ENCODE data around the gene TMEM94. TPM values are rescaled to one million over a fixed set of nuclear protein-coding genes. Genes with fewer than 3 reads are reported as not detected.
"Not testable (repeated sequence)": the region's sequence is repeated elsewhere in the genome, so short reads cannot be mapped to it uniquely, and the experiment has no call there.

The TMEM94 gene
- total and polyA plus RNA-seq, 2 of the 4 experiments (the other 2 are of a cell fraction), result 8.4 to 64.7 TPM

DNA sequence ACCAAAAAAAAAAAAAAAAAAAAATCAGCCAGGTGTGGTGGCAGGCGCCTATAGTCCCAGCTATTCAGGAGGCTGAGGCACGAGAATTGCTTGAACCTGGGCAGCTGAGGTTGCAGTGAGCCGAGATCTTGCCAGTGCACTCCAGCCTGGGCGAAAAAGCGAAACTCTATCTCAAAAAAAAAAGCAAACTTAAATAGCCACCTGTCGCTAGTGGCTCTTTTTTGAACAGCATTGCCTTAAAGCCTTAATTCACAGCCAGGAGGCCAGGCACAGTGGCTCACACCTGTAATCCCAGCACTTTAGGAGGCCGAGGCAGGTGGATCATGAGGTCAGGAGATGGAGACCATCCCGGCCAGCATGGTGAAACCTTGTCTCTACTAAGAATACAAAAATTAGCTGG is 64.0 kb downstream of the TMEM94 start:
- H3K14ac ChIP-seq (replicated peaks; ENCODE audit: low read depth, low read length); H2AK9ac ChIP-seq (replicated peaks; ENCODE audit: low read depth, low read length, poor library complexity); DNase-seq; H3K4me2 ChIP-seq (ENCODE audit: low read depth, low read length); BruUV-seq (replicated peaks); H3K27ac ChIP-seq (ENCODE audit: insufficient read depth, low read length); H2BK15ac ChIP-seq (ENCODE audit: low read depth, low read length); H3K9ac ChIP-seq (ENCODE audit: low read depth, low read length); H3K27me3 ChIP-seq (ENCODE audit: control insufficient read depth, insufficient read depth, low read length); in situ Hi-C loops (cut with MboI; ENCODE audit: low sequenced_read_pairs); H3K4me1 ChIP-seq (ENCODE audit: control insufficient read depth, insufficient read depth, low read length); H4K91ac ChIP-seq (ENCODE audit: insufficient read depth, low read depth, low read length); H2AK5ac ChIP-seq (ENCODE audit: low read depth, low read length); H3K23ac ChIP-seq (ENCODE audit: low read depth, low read length); H3K4ac ChIP-seq (ENCODE audit: low read depth, low read length); H2BK120ac ChIP-seq (ENCODE audit: low read depth, low read length); dilution Hi-C loops (cut with HindIII; ENCODE audit: low sequenced_read_pairs, unreplicated experiment); H3K9me3 ChIP-seq (ENCODE audit: control insufficient read depth, insufficient read depth, low read length); H3K36me3 ChIP-seq (ENCODE audit: control insufficient read depth, insufficient read depth, low read length); H3K18ac ChIP-seq (ENCODE audit: low read depth, low read length); POLR2A ChIA-PET (ENCODE audit: unreplicated experiment); H2BK20ac ChIP-seq (ENCODE audit: low read depth, low read length); H3K4me3 ChIP-seq (ENCODE audit: insufficient read depth, low read depth, low read length); H2BK5ac ChIP-seq (ENCODE audit: low read depth, low read length, poor library complexity, severe bottlenecking); H3K56ac ChIP-seq (ENCODE audit: extremely low read depth, insufficient read depth, low read length); H4K8ac ChIP-seq (ENCODE audit: low read depth in 2 of 2, low read length in 2 of 2); intact Hi-C loops (cut with micrococcal nuclease); H2AFZ ChIP-seq (replicated peaks; ENCODE audit: low read length, poor library complexity); H4K5ac ChIP-seq (ENCODE audit: low read depth, low read length); H3K9me1 ChIP-seq (ENCODE audit: insufficient read depth, low read length); ATAC-seq (ENCODE audit: low read depth); CTCF ChIA-PET: not testable (repeated sequence)
- peaks cover 21% of the 10 kb centered on the region for H4K20me1 ChIP-seq (ENCODE audit: insufficient read depth, low read length)
- H3K79me1 ChIP-seq (ENCODE audit: low read depth in 1 of 2, low read length in 2 of 2), result peaks cover 8 to 14% of the 10 kb centered on the region in 2 experiments
- WGBS, 2 experiments (ENCODE audit: extremely low coverage in 2 of 2, insufficient read length in 1 of 2), result 93% methylated on average over 3 of the region's 8 CpGs; no CpG with 5 or more reads in 1 of the 2 experiments

All from IMR-90 (cell line).